HFF-Myc (cell line): ENCODE measurements around the gene YRDC.

Experiments
- DNase-seq: peaks from one replicate; pipeline ENCODE4 v3.0.0-alpha.2; 2011; ENCODE audit warnings: low read depth; ENCODE audit errors: extremely low read depth
- H3K4me3 ChIP-seq: replicated peaks from 2 replicates; pipeline ENCODE4 v1.5.1; 2011; ENCODE audit warnings: low read depth, mild to moderate bottlenecking, control low read depth, low read length
- TF ChIP-seq, protein P1 (sequence below): IDR thresholded peaks from 2 replicates; pipeline ENCODE4 v1.5.1; 2012; ENCODE audit warnings: mild to moderate bottlenecking, low read depth, low read length, control low read depth; ENCODE audit errors: missing control alignments

Gene YRDC

DNA sequence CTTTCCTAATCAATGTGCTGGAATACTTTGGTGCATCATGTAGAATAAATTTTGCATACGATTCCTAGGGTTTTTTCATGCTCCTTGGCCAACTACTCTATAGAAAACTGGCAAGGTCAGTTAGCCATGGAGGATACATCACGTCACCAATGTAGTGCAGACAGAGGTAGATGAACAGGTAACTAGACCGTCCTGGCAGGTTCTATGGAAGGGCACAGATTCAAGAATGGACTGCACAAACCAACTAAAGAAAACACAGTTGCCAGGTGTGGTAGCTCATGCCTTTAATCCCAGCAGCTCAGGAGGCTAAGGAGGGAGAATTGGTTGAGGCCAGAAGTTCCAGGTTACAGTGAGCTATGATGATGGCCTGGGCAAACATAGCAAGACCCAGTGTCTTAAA, 41.5 kb upstream of the YRDC start:
- H3K4me3 ChIP-seq, result no peak overlapping the region
- TF ChIP-seq, protein P1, sequence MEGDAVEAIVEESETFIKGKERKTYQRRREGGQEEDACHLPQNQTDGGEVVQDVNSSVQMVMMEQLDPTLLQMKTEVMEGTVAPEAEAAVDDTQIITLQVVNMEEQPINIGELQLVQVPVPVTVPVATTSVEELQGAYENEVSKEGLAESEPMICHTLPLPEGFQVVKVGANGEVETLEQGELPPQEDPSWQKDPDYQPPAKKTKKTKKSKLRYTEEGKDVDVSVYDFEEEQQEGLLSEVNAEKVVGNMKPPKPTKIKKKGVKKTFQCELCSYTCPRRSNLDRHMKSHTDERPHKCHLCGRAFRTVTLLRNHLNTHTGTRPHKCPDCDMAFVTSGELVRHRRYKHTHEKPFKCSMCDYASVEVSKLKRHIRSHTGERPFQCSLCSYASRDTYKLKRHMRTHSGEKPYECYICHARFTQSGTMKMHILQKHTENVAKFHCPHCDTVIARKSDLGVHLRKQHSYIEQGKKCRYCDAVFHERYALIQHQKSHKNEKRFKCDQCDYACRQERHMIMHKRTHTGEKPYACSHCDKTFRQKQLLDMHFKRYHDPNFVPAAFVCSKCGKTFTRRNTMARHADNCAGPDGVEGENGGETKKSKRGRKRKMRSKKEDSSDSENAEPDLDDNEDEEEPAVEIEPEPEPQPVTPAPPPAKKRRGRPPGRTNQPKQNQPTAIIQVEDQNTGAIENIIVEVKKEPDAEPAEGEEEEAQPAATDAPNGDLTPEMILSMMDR, result no peak
- DNase-seq, result no peak

DNA sequence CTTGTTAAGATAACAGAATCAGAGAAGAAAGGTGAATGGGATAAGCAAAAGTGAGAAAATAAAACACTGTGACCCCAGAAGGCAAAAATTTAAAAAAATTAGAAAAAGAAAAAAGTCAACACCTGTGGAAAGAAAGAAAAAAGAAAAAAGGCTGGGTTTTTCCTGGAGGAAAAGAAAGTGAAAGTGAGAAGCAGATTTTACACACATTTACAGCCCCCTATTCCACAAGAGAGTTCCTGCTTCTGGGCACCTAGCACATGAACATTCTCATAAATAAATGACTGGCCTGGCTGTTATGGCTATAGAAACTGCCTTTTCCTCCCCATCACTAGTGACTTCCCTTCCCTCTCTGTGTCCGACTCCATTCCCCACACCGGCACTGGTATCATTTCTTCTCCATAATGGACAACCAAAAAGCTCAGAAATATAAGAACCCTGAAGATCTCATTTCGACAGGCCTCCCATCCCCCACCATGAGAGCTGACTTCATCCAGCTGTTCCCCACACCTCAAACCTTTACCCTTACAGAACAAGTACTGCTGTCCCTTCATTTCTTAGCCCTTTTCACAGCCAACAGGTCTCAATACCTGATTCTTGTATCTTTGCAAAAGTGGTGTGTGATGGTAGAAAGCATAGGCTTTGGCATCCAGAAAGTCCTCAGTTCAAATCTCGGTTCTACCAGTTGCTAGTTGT, 38.8 kb upstream of the YRDC start:
- TF ChIP-seq, protein P1, result no peak

DNA sequence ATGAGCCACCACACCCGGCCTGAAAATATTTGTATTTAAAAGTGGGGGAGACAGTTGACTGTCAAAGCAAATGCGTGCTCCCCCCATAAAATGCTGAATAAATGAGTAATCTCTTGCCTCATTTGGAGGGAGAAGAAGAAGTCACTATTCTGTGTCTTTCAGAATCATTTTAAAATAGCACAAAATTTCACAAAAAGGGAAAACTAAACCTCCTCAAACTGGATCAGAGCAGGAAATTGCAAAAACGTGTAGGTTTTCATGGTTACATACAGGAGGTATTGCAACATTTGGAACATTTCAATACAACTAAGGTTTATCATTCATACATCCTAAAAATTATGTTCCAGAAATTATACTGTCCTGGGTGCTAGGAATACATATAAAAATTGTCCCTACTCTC, 37.8 kb upstream of the YRDC start:
- TF ChIP-seq, protein P1, result no peak
- H3K4me3 ChIP-seq, result no peak overlapping the region
- DNase-seq, result no peak

More for the DNA sequence above, 38.8 kb upstream of the YRDC start:
- H3K4me3 ChIP-seq, result no peak overlapping the region
- no peak for DNase-seq

DNA sequence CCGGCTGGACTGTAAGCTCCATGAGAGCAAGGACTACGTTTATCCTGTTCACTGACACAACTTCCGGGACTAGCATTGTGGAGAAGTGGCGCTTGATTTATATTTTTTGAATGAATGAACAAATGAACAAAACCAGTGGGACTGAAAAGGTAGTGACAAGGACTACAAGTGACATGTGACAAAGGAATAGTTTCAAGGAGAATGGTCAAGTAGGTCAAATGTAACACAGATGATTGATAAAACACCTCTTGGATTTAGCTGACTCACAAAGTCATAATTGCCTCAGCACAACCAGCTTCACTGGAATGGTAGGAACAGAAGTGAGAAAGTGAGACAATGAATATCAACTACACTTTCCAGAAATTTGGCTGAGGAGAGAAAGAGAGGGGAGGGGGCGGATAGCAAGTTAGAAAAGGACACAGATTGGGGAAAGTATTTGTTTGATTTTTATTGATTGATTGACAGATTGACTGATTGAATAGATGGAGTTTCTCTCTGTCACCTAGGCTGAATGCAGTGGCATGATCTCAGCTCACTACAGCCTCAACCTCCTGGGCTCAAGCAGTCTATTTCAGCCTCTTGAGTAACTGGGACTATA, 37.1 kb upstream of the YRDC start:
- no peak overlapping the region for H3K4me3 ChIP-seq
- no peak for DNase-seq
- TF ChIP-seq, protein P1, result no peak

DNA sequence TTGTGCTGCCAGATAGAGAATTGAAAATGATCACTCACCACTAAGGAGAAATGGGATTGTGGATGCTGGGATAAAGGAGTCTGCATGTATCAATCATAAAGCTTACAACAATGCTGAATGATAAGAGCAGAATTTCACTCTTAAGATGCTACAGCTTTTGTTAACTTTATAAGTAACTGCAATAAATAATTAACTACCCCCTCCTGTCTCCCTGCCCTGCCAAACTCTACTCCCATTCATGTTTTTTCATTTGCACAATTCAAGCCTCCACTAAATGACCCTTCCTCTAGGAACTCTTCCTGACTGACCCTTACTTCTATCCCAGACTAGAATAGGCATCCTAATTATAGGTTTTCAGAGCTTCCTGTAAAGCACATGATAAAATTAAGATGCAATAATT, 36.5 kb upstream of the YRDC start:
- TF ChIP-seq, protein P1, result no peak
- no peak for DNase-seq

DNA sequence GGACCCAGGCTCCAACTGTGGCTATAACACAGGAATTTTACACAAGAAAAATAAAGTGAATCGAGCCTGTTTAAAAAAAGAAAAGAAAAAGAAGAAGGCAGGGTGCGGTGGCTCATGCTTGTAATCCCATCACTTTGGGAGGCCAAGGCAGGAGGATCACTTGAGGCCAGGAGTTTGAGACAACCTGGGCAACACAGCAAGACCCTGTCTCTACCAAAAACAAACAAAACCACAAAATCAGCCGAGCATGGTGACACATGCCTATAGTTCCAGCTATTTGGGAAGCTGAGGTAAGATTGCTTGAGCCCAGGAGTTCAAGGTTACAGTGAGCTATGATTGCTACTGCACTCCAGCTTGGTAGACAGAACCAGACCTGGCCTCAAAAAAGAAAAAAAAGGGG, 33.6 kb upstream of the YRDC start:
- TF ChIP-seq, protein P1, result no peak
- DNase-seq, result no peak
- H3K4me3 ChIP-seq, result no peak overlapping the region

More for the DNA sequence above, 36.5 kb upstream of the YRDC start:
- no peak overlapping the region for H3K4me3 ChIP-seq
